Ascending aorta (tissue), 2 donors: ENCODE data around the gene ZNF280D. TPM values are rescaled to one million over a fixed set of nuclear protein-coding genes. Genes with fewer than 3 reads are reported as not detected.

Source experiments
- DNase-seq, 2 donors: peaks; one replicate each; pipeline ENCODE4 v3.0.0-alpha.2; 2019; ENCODE audit warnings: low spot score in 2 of 2
- H3K27ac ChIP-seq, 2 donors: fragments of 200-600 bp; sonication (generic); one replicate each; pipeline ENCODE4 v1.5.1; 2016 to 2017; ENCODE audit warnings: mild to moderate bottlenecking in 1 of 2
- H3K27me3 ChIP-seq: fragments of 200-600 bp; sonication (generic); one replicate; pipeline ENCODE4 v1.5.1; 2017
- H3K36me3 ChIP-seq, 2 donors: fragments of 200-600 bp; sonication (generic); one replicate each; pipeline ENCODE4 v1.5.1; 2016
- H3K4me1 ChIP-seq, 2 donors: fragments of 200-600 bp; sonication (generic); one replicate each; pipeline ENCODE4 v1.5.1; 2016 to 2017; ENCODE audit warnings: mild to moderate bottlenecking in 1 of 2
- H3K4me3 ChIP-seq, 2 donors: fragments of 200-600 bp; sonication (generic); one replicate each; pipeline ENCODE4 v1.5.1; 2016 to 2017; ENCODE audit warnings: mild to moderate bottlenecking in 1 of 2
- H3K9me3 ChIP-seq, 2 donors: fragments of 200-600 bp; sonication (generic); one replicate each; pipeline ENCODE4 v1.5.1; 2016
- CTCF ChIP-seq, 3 experiments: fragments of 200-600 bp in 2 of 3; fragments of 450-650 bp in 1 of 3; sonication (generic) in 2 of 3; IDR thresholded peaks; one replicate each; pipeline ENCODE4 v1.5.1; 2016 to 2019; ENCODE audit warnings: antibody characterized with exemption in 3 of 3, mild to moderate bottlenecking in 1 of 3, moderate library complexity in 1 of 3
- intact Hi-C: fragments of 100-400 bp; cut with DNase I; formaldehyde crosslinking; loops from one replicate; pipeline ENCODE4 v1.15.1; 2023
- total RNA-seq: library from RNA; depleted of rRNA; stranded (reverse); fragments of >200 nt; gene quantifications from one replicate; pipeline ENCODE4 v1.1.0, GENCODE V29; 2016

ZNF280D gene
- total RNA-seq, 1 donor from 2014 or later = 20.5 TPM

DNA sequence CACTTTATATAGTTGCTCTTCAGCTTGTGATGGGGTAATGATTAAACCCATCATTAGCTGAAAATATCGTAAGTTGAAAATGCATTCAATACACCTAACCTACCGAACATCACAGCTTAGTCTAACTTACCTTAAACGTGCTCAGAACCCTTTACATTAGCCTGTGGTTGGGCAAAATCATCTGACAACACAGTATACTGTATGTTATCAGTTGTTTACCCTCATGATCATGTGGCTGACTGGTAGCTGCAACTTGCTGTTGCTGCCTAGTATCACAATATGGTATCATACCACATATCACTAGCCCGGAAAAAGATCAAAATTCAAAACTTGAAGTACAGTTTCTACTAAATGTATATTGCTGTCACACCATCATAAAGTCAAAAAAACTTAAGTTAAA lies 9.5 kb downstream of the ZNF280D start:
- no peak for TF ChIP-seq CTCF (IDR thresholded peaks at IDR 0.05)
- Histone ChIP-seq H3K9me3 (no peaks in the 10 kb centered on the region), H3K4me1 (peaks cover 0 to 4% of the 10 kb centered on the region in 2 donors), H3K4me3 (no peak overlapping the region), H3K27ac (no peak overlapping the region), H3K27me3 (no peaks in the 10 kb centered on the region), H3K36me3 (peaks cover 0 to 2% of the 10 kb centered on the region in 2 donors)
- no peak for DNase-seq
- intact Hi-C loops = no loop called here

DNA sequence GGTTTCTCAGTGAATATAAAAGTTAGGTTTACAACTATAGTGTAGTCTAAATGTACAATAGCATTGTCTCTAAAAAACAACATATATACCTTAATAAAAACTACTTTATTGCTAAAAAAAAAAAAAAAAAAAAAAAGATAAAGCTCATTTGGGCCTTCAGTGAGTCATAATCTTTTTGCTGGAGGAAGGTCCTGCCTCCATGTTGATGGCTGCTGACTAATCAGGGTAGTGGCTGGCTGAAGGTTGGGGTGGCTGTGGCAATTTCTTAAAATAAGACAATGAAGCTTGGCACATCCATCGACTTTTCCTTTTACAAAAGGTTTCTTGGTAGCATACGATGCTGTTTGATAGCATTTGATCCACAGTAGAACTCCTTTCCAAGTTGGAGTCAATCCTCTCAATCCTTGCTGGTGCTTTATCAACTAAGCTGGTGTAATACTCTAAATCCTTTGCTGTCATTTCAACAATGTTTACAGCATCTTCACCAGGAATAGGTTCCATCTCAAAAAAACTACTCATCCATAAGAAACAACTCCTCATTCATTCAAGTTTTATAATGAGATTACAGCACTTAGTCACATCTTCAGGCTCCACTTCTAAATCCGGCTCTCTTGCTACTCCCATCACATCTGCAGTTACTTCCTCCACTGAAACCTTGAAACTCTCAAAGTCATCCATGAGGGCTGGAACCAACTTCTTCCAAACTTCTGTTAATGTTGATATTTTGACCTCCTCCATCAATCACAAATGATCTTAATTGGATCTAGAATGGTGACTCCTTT lies 13.3 kb downstream of the ZNF280D start:
- no peaks in the 10 kb centered on the region for H3K9me3 ChIP-seq
- H3K4me3 ChIP-seq = no peak overlapping the region
- intact Hi-C loops = no loop called here
- peaks cover 0 to 3% of the 10 kb centered on the region in 2 donors for H3K4me1 ChIP-seq
- H3K27ac ChIP-seq = no peak overlapping the region
- DNase-seq = no peak
- peaks cover 0 to 2% of the 10 kb centered on the region in 2 donors for H3K36me3 ChIP-seq
- TF ChIP-seq CTCF (IDR thresholded peaks at IDR 0.05) = no peak
- H3K27me3 ChIP-seq = no peaks in the 10 kb centered on the region

DNA sequence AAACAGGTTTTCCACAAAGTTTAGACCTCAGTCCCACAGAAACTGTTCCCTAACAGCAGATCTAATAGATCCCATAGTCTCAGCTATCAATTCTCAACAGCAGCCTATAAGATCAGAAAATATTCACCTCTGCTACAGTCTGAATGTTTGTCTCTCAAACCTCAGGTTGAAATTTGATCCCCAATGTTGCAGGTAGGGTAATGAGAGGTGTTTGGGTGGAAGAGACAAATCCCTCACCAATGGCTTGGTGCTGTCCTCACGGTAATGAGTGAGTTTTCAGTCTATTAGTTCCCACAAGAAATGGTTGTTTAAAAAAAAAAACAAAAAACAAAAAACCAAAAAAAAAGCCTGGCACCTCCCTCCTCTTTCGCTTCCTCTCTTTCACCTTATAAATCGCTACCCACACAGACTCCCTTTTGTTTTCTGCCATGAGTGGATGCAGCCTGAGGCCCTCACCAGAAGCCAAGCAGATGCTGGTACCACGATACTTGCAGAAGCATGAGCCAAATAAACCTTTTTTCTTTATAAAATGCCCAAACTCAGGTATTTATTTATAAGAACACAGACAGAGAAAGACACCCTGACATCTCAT lies 14.2 kb downstream of the ZNF280D start:
- no peak for DNase-seq
- no peaks in the 10 kb centered on the region for H3K4me1 ChIP-seq
- no peaks in the 10 kb centered on the region for H3K9me3 ChIP-seq
- no peak overlapping the region for H3K4me3 ChIP-seq
- no peak overlapping the region for H3K27ac ChIP-seq
- H3K27me3 ChIP-seq = no peaks in the 10 kb centered on the region
- no peaks in the 10 kb centered on the region for H3K36me3 ChIP-seq
- intact Hi-C loops = no loop called here
- no peak for TF ChIP-seq CTCF (IDR thresholded peaks at IDR 0.05)

DNA sequence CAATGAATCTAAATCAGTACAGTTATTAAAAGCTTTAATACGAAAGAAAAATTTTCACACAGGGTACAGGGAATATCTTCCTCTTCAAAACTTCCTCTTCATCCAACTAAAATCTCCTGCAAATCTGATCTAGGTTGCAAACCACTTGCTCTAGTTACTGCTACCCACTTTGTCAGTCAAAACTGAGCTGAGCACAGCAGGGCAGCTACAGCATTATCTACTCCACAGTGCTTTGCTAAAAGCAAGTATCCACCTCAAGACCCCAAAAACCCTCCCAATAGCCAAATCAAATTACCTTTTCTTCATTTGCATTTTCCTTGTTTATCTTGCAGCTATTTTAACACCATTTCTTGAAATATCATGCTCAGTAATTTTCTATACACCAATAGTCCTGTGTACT lies 14.7 kb downstream of the ZNF280D start:
- H3K27me3 ChIP-seq = no peaks in the 10 kb centered on the region
- no peaks in the 10 kb centered on the region for H3K36me3 ChIP-seq
- no peaks in the 10 kb centered on the region for H3K9me3 ChIP-seq
- TF ChIP-seq CTCF (IDR thresholded peaks at IDR 0.05) = no peak
- H3K4me3 ChIP-seq = no peak overlapping the region
- H3K27ac ChIP-seq = no peak overlapping the region
- H3K4me1 ChIP-seq = no peaks in the 10 kb centered on the region
- intact Hi-C loops = no loop called here
- DNase-seq = no peak

DNA sequence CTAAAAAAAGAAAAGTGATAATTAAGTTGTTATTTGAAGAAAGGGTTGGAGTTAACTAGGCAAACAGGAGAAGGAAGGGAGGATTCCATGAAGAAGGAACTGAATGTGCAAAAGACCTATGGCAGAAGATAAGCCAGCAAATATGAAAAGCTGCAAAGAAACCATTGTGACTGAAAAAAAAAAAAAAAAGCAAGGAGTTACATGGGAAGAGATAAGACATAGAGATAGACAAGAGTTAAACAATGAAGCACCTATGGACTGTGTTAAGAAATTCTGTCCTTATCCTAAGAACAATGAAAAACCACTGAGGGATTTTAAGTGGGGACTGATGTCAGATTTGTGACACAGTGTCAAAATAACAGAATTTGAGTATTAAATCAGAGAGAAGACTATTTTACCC lies 17.0 kb downstream of the ZNF280D start:
- H3K27ac ChIP-seq = no peak overlapping the region
- no peaks in the 10 kb centered on the region for H3K9me3 ChIP-seq
- intact Hi-C loops = no loop called here
- H3K36me3 ChIP-seq = no peaks in the 10 kb centered on the region
- H3K27me3 ChIP-seq = no peaks in the 10 kb centered on the region
- TF ChIP-seq CTCF (IDR thresholded peaks at IDR 0.05) = no peak
- H3K4me1 ChIP-seq = no peaks in the 10 kb centered on the region
- DNase-seq = no peak
- H3K4me3 ChIP-seq = no peak overlapping the region
